HepG2 (cell line): Measurements from ENCODE around the gene TPM1. TPM values are rescaled to one million over a fixed set of nuclear protein-coding genes. Genes with fewer than 3 reads are reported as not detected.

Experiments used
- ATF4 ChIP-seq, 2 experiments: fragments of 450-650 bp in 1 of 2; sonication (generic) in 1 of 2; formaldehyde crosslinking; IDR thresholded peaks; 2 replicates each; pipeline versions ENCODE4 v1.5.0 to v1.8.0; 2020 to 2022; ENCODE audit warnings: mild to moderate bottlenecking in 1 of 2, missing genetic modification reagents in 1 of 2
- FIP1L1 ChIP-seq: fragments of 200-400 bp; formaldehyde crosslinking; IDR thresholded peaks from 2 replicates; pipeline ENCODE4 v1.6.1; 2018; ENCODE audit warnings: low read depth, mild to moderate bottlenecking, low read length, moderate library complexity, borderline replicate concordance; ENCODE audit not compliant: insufficient read depth
- GATAD2A ChIP-seq: IDR thresholded peaks from 2 replicates; pipeline ENCODE4 v1.6.1; 2016
- HNRNPK ChIP-seq: fragments of 200-400 bp; formaldehyde crosslinking; IDR thresholded peaks from 2 replicates; pipeline ENCODE4 v1.6.1; 2018; ENCODE audit warnings: low read length, low read depth, moderate library complexity, mild to moderate bottlenecking; ENCODE audit not compliant: poor library complexity, severe bottlenecking
- KAT2B ChIP-seq: fragments of 150-350 bp; IDR thresholded peaks from 2 replicates; pipeline ENCODE4 v1.6.1; 2014; ENCODE audit warnings: low read depth, low read length, borderline replicate concordance
- MTA3 ChIP-seq: sonication (generic); formaldehyde crosslinking; IDR thresholded peaks from 2 replicates; pipeline ENCODE4 v1.4.0; 2020; ENCODE audit warnings: missing genetic modification reagents
- NCOR1 ChIP-seq: fragments of 200-600 bp; sonication (generic); IDR thresholded peaks from 2 replicates; pipeline ENCODE4 v1.7.0; 2017; ENCODE audit warnings: antibody characterized with exemption, low read length, borderline replicate concordance
- RBFOX2 ChIP-seq: fragments of 200-400 bp; formaldehyde crosslinking; IDR thresholded peaks from 2 replicates; pipeline ENCODE4 v1.6.1; 2017; ENCODE audit warnings: low read depth, mild to moderate bottlenecking, low read length
- RNF219 ChIP-seq: sonication (generic); formaldehyde crosslinking; IDR thresholded peaks from 2 replicates; pipeline ENCODE4 v1.5.0; 2020; ENCODE audit warnings: mild to moderate bottlenecking, missing genetic modification reagents
- SKI ChIP-seq: fragments of 450-650 bp; IDR thresholded peaks from one replicate; pipeline ENCODE4 v1.6.1; 2018; ENCODE audit warnings: mild to moderate bottlenecking; ENCODE audit not compliant: partially characterized antibody
- ZHX1 ChIP-seq: sonication (generic); formaldehyde crosslinking; IDR thresholded peaks from 2 replicates; pipeline ENCODE4 v1.8.1; 2022; ENCODE audit warnings: low read depth, mild to moderate bottlenecking, missing genetic modification reagents
- ZNF10 ChIP-seq: sonication (generic); formaldehyde crosslinking; IDR thresholded peaks from 2 replicates; pipeline ENCODE4 v1.4.0; 2020; ENCODE audit warnings: mild to moderate bottlenecking, low read depth, missing genetic modification reagents, borderline replicate concordance
- ZNF414 ChIP-seq: sonication (generic); formaldehyde crosslinking; IDR thresholded peaks from 2 replicates; pipeline ENCODE4 v1.5.0; 2020; ENCODE audit warnings: missing genetic modification reagents
- ZNF430 ChIP-seq: sonication (generic); formaldehyde crosslinking; IDR thresholded peaks from 2 replicates; pipeline ENCODE4 v1.9.0; 2021; ENCODE audit warnings: mild to moderate bottlenecking, missing genetic modification reagents
- ZNF460 ChIP-seq: sonication (generic); formaldehyde crosslinking; IDR thresholded peaks from 2 replicates; pipeline ENCODE4 v1.5.1; 2020; ENCODE audit warnings: missing genetic modification reagents, mild to moderate bottlenecking, borderline replicate concordance
- ZNF572 ChIP-seq: sonication (generic); formaldehyde crosslinking; IDR thresholded peaks from 2 replicates; pipeline ENCODE4 v1.5.1; 2020; ENCODE audit warnings: mild to moderate bottlenecking, missing genetic modification reagents
- ZNF782 ChIP-seq: sonication (generic); formaldehyde crosslinking; IDR thresholded peaks from 2 replicates; pipeline ENCODE4 v1.4.0; 2020; ENCODE audit warnings: missing genetic modification reagents, mild to moderate bottlenecking, borderline replicate concordance
- polyA plus RNA-seq, 8 experiments: library from polyadenylated mRNA; depleted of rRNA in 3 of 8; stranded (reverse) in 7 of 8; unstranded in 1 of 8; fragments of >200 nt; fragmentation: Illumina TruSeq in 4 of 8; extraction: Trizol in 4 of 8; gene quantifications; 2 replicates each; pipeline versions ENCODE4 v1.2.1 to v1.2.3, GENCODE V29; 2011 to 2016; ENCODE audit warnings: low read depth in 4 of 8, missing spikeins in 1 of 8, mixed read lengths in 1 of 8; ENCODE audit not compliant: insufficient read depth in 1 of 8
- total RNA-seq, 5 experiments: library from RNA; depleted of rRNA; stranded (reverse); fragments of >200 nt; fragmentation: Illumina TruSeq; extraction: Trizol; gene quantifications; 2 replicates each; pipeline ENCODE4 v1.2.3, GENCODE V29; 2016; ENCODE audit warnings: low read depth in 1 of 5

TPM1 gene
- total and polyA plus RNA-seq, 2 of the 13 experiments (the other 11 are each of a cell fraction or from before 2014, with no cell fraction given): 98.9 to 109 TPM

GRCh38 chr15:63010920-63011693, 31.4 kb upstream of the TPM1 start (continued):
- no peak; the same call in 1 of the 2 replicates for TF ChIP-seq ZNF460 (CRISPR knock-in tag)
- no peak for TF ChIP-seq MTA3 (CRISPR knock-in tag)
- no peak for TF ChIP-seq ZNF10 (CRISPR knock-in tag)
- TF ChIP-seq SKI: peak; percentile 36
- peak; percentile 93 for TF ChIP-seq NCOR1
- no peak for TF ChIP-seq ATF4 (CRISPR knock-in tag; IDR thresholded peaks at IDR 0.05)
- no peak for TF ChIP-seq HNRNPK
- TF ChIP-seq ZNF430 (CRISPR knock-in tag): peak; percentile 57; the same call in 1 of the 2 replicates
- no peak for TF ChIP-seq ZHX1 (CRISPR knock-in tag)
- peak; percentile 84 for TF ChIP-seq KAT2B
- TF ChIP-seq ZNF414 (CRISPR knock-in tag): peak; percentile 61; the same call in 1 of the 2 replicates
- TF ChIP-seq ZNF782 (CRISPR knock-in tag): no peak
- no peak for TF ChIP-seq FIP1L1
- no peak for TF ChIP-seq ZNF572
- TF ChIP-seq RBFOX2: no peak
- TF ChIP-seq RNF219 (CRISPR knock-in tag): no peak
- TF ChIP-seq GATAD2A: peak; percentile 87
